NB4 (cell line): ENCODE measurements around the gene CDKAL1.

Experiments used
- CTCF ChIP-seq: IDR thresholded peaks from one replicate; pipeline ENCODE4 v1.5.1; 2012; ENCODE audit warnings: low read depth, low read length
- MAX ChIP-seq: IDR thresholded peaks from 2 replicates; pipeline ENCODE4 v1.6.1; 2011; ENCODE audit warnings: low read depth, low read length
- MYC ChIP-seq: IDR thresholded peaks from 2 replicates; pipeline ENCODE4 v1.6.1; 2011; ENCODE audit warnings: low read depth, low read length
- POLR2A ChIP-seq: IDR thresholded peaks from 2 replicates; pipeline ENCODE4 v1.6.1; 2011; ENCODE audit warnings: mild to moderate bottlenecking; ENCODE audit not compliant: insufficient read length; ENCODE audit errors: extremely low read depth

GRCh38 chr6:21180800-21181337, 646.6 kb downstream of the CDKAL1 start:
- TF ChIP-seq CTCF (no peak), POLR2A (no peak), MYC (no peak), MAX (no peak)
